Right lobe of liver (tissue), 4 donors: ENCODE results near the gene SWAP70.

Experiments used
- CTCF ChIP-seq, 4 donors: fragments of 200-600 bp in 3 of 4; fragments of 450-650 bp in 1 of 4; IDR thresholded peaks; one replicate each; pipeline versions ENCODE4 v1.5.1 to v1.8.0; 2016 to 2022; ENCODE audit warnings: antibody characterized with exemption in 4 of 4, mild to moderate bottlenecking in 2 of 4
- POLR2A ChIP-seq: fragments of 450-650 bp; IDR thresholded peaks from one replicate; pipeline ENCODE4 v1.6.1; 2017; ENCODE audit warnings: antibody characterized with exemption, mild to moderate bottlenecking
- donor health status: DM: no; HTN: no; CAD: no.
- donor health status: DM: no; HTN: no; CAD: no.
- donor health status: DM: no; HTN: yes; CAD: no.

- TF ChIP-seq POLR2A = no peak
- no peak for TF ChIP-seq CTCF (IDR thresholded peaks at IDR 0.05)
Observed at GRCh38 chr11:9643751-9644150, 20.1 kb upstream of the SWAP70 start.
